NCI-H2196 (cell line): ENCODE measurements around the gene TAF11L12.
"Not testable (repeated sequence)": the region's sequence is repeated elsewhere in the genome, so short reads cannot be mapped to it uniquely, and the experiment has no call there.

Experiments used
- DNase-seq: peaks from one replicate; lab custom pipeline; 2025; ENCODE audit not compliant: unreplicated experiment; lab: John Stamatoyannopoulos, UW

TAF11L12 gene

DNA sequence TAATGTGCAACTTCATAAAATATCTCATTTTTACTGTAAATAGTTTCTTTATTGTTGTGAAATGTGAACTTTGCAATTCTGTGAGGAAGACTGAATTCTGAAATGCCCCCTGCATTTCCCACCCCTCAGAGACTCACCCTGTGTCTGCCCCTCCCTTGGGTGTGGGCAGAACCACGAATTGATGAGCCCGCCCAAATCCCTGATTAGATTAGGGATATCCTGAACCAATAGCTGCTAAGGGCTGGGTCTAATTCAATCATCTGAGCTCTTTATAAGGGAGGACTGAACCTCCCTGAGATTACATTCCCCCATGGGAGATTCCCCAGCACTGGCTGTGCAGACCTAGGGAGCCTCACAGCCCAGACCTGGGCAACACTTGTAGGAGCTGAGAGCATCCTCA is at the start of gene TAF11L12:
TSS of gene TAF11L12 (plus strand) at position 301 of the 400 bp plus-strand sequence.
- not testable (repeated sequence) for DNase-seq

DNA sequence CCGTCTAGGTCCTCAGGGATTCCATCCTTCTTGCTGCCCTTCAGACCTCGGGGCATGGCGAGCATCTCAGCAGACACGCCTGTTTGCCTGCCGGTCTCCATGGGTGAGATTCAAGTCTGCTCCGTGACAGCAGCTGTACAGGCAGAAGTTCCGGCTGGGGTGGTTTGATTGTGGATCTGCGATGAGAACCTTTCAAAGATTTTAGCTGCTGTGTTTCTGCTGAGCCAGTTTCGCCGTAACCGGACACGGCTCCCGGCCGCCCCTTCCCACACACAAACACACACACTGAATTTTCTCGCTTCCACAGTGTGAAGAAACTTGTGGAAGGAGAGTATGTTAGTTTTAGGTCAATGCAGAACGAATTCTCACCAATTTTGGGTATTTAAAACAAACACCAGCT is 24.5 kb upstream of the TAF11L12 start, which contains the start of gene TAF11L7:
TSS of gene TAF11L7 (minus strand) at position 101 of the 400 bp plus-strand sequence.
- not testable (repeated sequence) for DNase-seq

GRCh38 chr5:17590860-17591259 is 19.3 kb upstream of the TAF11L12 start, which contains the start of gene TAF11L8:
TAF11L8 (minus strand) TSS chr5:17590960.
- not testable (repeated sequence) for DNase-seq

DNA sequence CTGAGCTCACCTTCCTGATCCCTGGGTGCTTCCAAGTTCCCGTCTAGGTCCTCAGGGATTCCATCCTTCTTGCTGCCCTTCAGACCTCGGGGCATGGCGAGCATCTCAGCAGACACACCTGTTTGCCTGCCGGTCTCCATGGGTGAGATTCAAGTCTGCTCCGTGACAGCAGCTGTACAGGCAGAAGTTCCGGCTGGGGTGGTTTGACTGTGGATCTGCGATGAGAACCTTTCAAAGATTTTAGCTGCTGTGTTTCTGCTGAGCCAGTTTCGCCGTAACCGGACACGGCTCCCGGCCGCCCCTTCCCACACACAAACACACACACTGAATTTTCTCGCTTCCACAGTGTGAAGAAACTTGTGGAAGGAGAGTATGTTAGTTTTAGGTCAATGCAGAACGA is 15.9 kb upstream of the TAF11L12 start, which contains the start of gene TAF11L9:
TSS of gene TAF11L9 (minus strand) at position 140 of the 400 bp plus-strand sequence.
- DNase-seq: not testable (repeated sequence)

DNA sequence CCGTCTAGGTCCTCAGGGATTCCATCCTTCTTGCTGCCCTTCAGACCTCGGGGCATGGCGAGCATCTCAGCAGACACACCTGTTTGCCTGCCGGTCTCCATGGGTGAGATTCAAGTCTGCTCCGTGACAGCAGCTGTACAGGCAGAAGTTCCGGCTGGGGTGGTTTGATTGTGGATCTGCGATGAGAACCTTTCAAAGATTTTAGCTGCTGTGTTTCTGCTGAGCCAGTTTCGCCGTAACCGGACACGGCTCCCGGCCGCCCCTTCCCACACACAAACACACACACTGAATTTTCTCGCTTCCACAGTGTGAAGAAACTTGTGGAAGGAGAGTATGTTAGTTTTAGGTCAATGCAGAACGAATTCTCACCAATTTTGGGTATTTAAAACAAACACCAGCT is 12.5 kb upstream of the TAF11L12 start, which contains the start of gene TAF11L10:
TSS of gene TAF11L10 (minus strand) at position 101 of the 400 bp plus-strand sequence.
- DNase-seq: not testable (repeated sequence)

DNA sequence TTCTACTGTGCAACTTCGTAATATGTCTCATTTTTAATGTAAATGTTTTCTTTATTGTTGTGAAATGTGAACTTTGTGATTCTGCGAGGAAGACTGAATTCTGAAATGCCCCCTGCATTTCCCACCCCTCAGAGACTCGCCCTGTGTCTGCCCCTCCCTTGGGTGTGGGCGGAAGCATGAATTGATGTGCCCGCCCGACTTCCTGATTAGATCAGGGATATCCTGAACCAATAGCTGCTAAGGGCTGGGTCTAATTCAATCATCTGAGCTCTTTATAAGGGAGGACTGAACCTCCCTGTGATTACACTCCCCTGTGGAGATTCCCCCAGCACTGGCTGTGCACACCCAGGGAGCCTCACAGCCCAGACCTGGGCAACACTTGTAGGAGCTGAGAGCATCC is 6.3 kb upstream of the TAF11L12 start, which contains the start of gene TAF11L11:
TSS of gene TAF11L11 (plus strand) at position 304 of the 400 bp plus-strand sequence.
- not testable (repeated sequence) for DNase-seq

DNA sequence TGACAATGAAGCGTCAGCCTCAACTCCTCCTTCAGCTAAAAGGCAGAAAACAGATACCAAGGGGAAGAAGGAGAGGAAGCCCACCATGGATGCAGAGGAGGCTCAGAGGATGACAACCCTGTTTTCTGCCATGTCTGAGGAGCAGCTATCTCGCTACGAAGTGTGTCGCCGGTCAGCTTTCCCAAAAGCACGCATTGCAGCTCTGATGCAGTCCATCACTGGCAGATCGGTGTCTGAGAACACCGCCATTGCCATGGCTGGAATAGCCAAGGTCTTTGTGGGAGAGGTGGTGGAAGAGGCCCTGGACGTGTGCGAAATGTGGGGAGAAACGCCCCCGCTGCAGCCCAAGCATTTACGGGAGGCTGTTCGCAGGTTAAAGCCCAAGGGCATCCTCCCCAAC is 5.2 kb upstream of the TAF11L12 start:
- DNase-seq: no peak

- DNase-seq: not testable (repeated sequence)
Measured at GRCh38 chr5:17607461-17607860, 2.7 kb upstream of the TAF11L12 start.

DNA sequence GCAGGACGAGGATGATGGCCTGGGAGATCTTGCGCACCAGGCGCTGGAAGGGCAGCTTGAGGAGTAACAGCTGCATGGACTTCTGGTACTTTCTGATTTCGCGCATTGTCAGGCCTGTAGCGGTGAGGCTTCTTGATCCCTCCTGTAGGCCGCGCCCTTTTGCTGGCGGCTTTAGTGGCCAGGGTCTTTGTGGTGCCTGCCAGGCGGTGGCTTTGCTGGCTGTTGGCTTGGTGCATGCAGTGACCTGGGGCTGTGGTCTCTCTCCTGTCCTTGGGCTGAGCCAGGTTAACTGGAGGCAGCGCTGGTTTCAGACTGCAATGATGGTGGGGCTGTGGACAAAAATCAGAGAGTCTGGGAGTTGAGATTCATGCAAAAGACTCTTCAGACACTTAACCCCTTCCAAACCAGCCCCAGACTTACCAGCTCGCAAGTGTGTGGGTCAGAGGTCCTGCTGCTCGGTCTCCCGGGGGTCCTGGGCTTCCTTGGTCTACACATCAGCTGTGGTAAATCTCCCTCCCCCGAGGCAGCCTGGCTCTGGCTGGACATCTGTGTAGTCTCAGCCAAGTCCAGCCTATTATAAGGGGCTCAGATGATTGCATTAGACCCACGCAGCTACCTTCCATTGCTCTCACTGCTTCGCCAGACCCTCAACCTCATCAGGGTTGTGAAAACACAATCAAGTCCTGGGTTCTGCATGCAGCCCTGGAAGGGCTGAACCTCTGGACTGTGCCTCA is 4.8 kb downstream of the TAF11L12 start:
- no peak for DNase-seq

DNA sequence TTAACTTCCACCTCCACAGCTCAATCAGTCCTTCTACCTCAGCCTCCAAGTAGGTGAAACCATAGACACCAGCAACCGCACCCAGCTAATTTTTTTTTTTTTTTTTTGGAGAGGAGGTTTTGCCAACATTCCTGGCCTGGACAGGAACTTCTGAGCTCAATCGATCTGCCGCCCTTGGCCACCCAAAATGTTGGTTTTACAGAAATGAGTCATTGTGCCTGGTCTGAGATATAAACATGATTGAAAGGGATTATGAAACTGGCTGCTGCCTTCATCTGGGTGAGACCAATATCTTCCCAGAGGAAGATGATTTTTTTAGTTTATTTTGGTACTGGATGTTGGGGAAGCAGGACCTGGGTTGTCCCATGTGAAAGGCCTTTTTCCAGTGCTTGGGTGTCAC is 9.2 kb downstream of the TAF11L12 start:
- DNase-seq: no peak

GRCh38 chr5:17620627-17621026 is 10.4 kb downstream of the TAF11L12 start:
- no peak for DNase-seq

- DNase-seq: no peak
Measured at GRCh38 chr5:17625686-17626085, 15.5 kb downstream of the TAF11L12 start.

DNA sequence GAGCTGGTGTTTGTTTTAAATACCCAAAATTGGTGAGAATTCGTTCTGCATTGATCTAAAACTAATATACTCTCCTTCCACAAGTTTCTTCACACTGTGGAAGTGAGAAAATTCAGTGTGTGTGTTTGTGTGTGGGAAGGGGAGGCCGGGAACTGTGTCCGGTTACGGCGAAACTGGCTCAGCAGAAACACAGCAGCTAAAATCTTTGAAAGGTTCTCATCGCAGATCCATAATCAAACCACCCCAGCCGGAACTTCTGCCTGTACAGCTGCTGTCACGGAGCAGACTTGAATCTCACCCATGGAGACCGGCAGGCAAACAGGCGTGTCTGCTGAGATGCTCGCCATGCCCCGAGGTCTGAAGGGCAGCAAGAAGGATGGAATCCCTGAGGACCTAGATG is 21.6 kb downstream of the TAF11L12 start, which contains the start of gene TAF11L13:
TSS of gene TAF11L13 (plus strand) at position 301 of the 400 bp plus-strand sequence.
- DNase-seq: not testable (repeated sequence)

DNA sequence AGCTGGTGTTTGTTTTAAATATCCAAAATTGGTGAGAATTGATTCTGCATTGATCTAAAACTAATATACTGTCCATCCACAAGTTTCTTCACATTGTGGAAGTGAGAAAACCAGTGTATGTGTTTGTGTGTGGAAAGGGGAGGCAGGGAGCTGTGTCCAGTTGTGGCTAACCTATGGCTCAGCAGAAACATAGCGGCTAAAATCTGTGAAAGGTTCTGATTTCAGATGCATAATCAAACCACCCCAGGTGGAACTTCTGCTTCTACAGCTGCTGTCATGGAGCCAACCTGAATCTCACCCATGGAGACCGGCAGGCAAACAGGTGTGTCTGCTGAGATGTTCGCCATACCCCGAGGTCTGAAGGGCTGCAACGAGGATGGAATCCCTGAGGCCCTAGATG is 24.0 kb downstream of the TAF11L12 start, which contains the start of gene TAF11L14:
TSS of gene TAF11L14 (plus strand) at position 301 of the 400 bp plus-strand sequence.
- DNase-seq: no peak

DNA sequence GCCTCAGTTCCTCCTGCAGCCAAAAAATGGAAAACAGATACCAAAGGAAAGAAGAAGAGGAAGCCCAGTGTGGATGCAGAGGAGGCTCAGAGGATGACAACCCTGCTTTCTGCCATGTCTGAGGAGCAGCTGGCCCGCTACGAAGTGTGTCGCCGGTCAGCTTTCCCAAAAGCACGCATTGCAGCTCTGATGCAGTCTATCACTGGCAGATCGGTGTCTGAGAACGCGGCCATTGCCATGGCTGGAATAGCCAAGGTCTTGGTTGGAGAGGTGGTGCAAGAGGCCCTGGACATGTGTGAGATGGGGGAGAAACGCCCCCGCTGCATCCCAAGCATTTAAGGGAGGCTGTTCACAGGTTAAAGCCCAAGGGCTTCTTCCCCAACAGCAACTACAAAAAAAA is 39.0 kb downstream of the TAF11L12 start:
- DNase-seq: not testable (repeated sequence)

DNA sequence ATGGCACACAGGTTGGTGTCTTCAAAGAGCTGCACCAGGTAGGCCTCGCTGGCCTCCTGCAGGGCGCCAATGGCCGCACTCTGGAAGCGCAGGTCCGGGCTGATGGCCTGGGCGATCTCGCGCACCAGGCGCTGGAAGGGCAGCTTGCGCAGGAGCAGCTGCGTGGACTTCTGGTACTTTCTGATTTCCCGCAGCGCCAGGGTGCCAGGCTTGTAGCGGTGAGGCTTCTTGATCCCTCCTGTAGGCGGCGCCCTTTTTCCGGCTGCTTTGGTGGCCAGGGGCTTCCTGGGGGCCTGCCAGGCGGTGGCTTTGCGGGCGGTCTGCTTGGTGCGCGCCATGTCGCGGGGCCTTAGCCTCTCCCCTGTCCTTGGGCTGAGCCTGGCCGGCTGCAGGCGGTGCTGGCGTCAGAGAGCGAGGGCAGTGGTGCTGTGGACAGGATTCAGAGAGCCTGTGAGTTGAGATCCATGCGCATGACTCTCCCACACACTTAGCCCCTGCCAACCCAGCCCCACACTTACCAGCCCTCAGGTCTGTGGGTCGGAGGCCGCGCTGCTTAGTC is 45.1 kb downstream of the TAF11L12 start:
- DNase-seq: not testable (repeated sequence)

- DNase-seq: no peak
Measured at GRCh38 chr5:17655921-17656320, 45.7 kb downstream of the TAF11L12 start.
